Hematopoietic multipotent progenitor cell treated with erythropoietin and hydrocortisone succinate and interleukin-3 and kit ligand, for 6 days (in vitro differentiated cells): ENCODE measurements around the gene MITF.

ENCODE experiments used
- DNase-seq: peaks from one replicate; pipeline ENCODE4 v3.0.0-alpha.2; 2015

MITF gene

DNA sequence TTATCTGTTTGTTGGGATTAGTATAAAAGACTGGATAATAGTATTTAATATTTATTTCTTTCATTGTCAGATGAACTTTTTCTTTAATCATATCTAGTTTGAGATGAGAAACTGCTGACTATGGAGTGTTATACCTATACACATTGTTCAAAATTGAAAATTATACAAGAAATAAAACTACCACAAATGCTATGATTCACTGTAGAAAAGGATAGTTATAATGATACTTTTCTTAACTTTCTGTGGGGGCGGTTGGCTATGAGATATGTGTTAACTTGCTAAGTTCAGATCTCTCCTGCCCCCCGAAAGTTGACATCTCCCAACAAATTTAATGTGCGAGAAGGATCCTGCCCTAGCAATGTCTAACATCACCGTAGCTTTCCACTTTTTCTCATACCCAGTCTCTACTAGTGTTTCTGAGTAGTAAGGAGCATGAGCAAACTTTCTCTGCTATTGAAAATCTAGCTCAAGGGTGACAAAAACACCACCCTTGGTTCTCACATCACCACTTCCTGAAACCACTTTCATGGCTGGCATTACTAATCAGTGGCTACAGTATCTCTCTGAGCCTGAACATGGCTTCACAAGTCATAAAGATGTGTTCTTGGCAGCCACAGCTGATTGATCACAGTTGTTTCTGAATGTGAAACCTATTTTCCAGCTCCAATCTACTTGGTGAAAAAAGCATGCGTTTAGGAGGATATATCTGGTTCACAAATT is 244.4 kb downstream of the MITF start:
- no peak for DNase-seq

GRCh38 chr3:69985266-69985665 is 246.0 kb downstream of the MITF start:
- DNase-seq, result no peak

DNA sequence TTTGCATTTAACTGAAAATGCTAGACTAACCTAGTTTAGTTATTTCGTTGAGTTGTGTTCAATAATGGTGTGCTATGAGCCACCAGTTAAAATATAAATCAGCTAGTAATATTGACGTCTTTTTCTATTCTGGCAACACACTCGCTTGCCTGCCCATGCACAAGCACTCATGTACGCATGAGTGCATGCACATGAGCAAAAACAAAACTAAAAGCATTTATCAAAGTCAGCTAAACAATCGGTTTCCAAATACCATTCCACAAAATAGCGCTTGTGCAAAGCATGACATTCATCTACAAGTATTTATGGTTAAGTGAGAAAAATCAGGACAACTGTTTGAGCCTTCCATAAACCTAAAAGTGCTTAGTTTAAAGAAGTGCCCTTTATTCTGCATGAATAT is 247.2 kb downstream of the MITF start:
- no peak for DNase-seq

DNA sequence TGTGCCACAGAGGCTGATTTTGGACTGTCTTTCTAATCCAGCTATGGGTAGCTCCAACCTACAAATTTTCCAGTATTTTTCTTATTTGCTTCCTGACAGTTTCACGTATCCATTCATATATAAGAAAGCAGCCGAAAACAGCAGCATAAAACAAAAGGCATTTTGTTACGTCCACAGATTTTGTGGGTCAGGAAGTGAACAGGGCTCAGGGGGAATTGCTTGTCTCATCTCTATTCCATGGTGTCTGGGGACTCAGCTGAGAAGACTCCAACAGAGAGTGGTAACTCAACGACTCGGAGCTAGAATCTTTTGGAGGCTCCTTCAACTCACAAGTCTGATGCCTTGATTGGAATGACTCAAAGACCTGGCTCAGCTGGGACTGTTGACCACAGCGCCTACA is 248.6 kb downstream of the MITF start:
- DNase-seq, result no peak

- no peak for DNase-seq
These were observed 254.5 kb downstream of the MITF start for GRCh38 chr3:69993757-69994156.

DNA sequence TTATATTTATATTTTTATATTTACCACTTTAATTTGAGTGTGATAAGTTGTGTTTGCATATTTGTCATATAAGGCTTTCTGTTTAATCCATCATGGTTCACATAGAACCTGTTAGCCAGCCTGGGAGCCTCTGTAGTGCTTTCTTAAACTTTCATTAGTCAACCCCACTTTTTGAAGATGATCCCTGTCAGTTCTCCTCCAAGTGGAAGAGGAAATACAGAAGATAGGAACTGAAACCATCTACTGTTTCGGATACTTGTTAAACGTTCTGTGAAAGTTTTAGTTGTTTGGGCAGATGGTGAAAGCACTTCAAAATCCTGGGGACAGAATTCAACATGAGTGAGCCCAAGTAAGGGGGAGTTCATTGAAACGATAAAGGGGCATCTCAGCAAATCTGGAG is 255.7 kb downstream of the MITF start:
- no peak for DNase-seq

GRCh38 chr3:69997631-69998307 is 258.5 kb downstream of the MITF start:
- no peak for DNase-seq

DNA sequence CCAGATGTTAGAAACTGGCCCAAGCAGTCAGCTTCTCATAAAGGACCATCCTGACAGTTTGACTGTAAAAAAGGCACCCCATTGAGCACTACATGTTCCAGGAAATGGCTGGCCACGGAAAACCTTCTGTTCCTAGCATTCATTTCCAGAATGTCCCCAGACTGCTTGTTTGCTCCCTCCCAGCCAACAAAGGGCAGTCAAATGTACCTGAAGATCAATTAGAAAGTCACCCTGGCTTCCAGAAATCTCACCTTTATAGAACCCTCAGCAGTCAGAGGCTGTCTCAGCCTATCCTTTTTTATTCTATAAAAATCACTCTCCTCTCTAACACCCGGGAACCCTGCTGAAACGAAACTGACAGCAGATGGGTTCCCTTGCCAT is 259.5 kb downstream of the MITF start:
- DNase-seq, result no peak

DNA sequence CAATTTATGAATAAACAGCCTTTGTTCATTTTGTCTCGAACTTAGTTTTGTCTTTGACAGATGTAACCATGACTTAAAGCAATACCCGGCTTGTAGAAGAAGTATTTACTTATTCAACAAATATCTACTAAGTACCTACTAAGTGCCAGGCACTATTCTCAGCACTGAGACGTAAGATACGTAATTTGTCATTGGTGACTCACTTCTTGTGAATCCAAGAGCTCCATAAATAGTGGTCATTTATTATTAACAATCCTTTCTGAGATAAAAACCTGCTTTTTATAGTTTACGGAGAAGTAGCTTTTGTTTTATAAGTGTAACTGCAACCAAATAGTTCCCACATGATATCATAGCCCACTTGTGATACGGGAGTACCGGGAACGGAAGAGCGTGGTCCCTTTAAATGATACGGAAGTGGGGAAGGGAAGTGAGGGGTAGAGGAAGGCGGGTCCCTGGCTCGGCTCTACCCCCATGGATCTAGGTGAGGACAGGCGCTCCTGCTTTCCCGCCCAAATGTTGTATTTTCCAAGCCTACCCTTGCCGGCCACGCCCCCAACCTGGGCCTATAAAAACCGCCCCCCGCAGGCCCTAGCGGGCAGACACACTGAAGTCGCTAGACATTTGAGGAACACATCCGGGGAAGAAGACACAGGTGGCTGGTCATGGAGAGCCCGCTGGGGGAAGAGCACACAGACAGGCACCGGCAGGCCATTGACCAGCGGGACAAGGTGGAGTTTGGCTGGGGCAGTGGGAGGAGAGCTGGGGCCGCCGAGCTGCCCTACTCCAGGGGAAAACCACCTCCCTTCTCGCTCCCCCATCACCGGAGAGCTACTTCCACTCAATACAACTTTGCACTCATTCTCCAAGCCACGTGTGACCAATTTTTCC is 260.1 kb downstream of the MITF start, which contains the start of gene SAMMSON:
Gene SAMMSON, plus strand, starts transcription at position 594 of the 888 bp plus-strand sequence.
- DNase-seq, result no peak

GRCh38 chr3:70000028-70000410 is 260.8 kb downstream of the MITF start:
- no peak for DNase-seq

GRCh38 chr3:70000563-70001081 is 261.4 kb downstream of the MITF start:
- no peak for DNase-seq

DNA sequence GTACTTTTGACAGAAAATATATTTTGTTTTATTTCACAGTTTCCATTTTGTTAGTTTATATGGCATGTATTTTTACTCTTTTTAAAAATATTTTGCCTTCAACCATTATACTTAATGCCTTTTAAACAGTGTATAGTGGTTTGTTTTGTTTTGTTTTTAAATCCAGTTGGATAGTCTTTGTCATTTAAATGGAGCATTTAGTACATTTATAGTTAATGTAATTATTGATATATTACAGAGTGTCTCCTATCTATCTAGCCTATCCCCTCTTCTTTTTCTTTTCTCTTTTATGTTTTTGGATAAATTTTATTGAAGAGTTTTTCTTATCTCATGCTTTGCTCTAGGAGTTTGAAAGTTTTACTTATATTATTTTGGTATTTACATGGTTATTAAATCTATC is 263.9 kb downstream of the MITF start:
- DNase-seq, result no peak

- DNase-seq, result peak; percentile 77
These were observed 266.8 kb downstream of the MITF start for GRCh38 chr3:70006089-70006488.

- DNase-seq, result peak; percentile 17
These were observed 271.1 kb downstream of the MITF start for GRCh38 chr3:70010346-70010745.

DNA sequence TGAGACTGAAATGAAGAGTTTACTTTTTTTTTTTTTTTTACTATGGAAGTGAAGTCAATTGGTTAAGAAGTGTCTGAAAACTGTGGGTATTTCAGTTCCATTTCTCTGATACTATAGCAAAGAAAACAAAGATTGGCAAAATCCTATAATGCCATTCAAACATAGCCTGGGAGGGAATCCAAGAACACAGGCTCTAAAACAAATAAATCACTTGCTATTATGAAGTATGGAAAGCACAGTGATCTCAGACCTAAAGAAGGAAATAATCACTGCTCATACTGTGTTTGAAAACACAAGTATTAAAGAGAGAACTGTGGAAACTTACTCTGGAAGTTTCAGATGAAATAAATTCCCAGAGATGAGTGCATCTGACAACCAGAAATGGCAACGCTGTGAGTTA is 272.3 kb downstream of the MITF start:
- no peak for DNase-seq
